DOHH2 (cell line): ENCODE results near the gene USP9X.
"Not testable (repeated sequence)": the region's sequence is repeated elsewhere in the genome, so short reads cannot be mapped to it uniquely, and the experiment has no call there.

Experiments used
- H3F3A ChIP-seq: fragments of 200-600 bp; sonication (generic), shearing (Covaris generic); 2 replicates; pipeline ENCODE4 v1.6.0; 2016; ENCODE audit warnings: antibody characterized with exemption, mild to moderate bottlenecking; ENCODE audit not compliant: control insufficient read depth, insufficient read depth
- H3K27ac ChIP-seq: fragments of 200-600 bp; sonication (generic); 2 replicates; pipeline ENCODE4 v1.5.1; 2014; ENCODE audit warnings: low read depth, mild to moderate bottlenecking, low read length, moderate library complexity
- H3K27me3 ChIP-seq: fragments of 200-600 bp; sonication (generic); 2 replicates; pipeline ENCODE4 v1.6.1; 2014; ENCODE audit warnings: mild to moderate bottlenecking, low read length, mixed read lengths; ENCODE audit not compliant: control insufficient read depth
- H3K36me3 ChIP-seq: fragments of 200-600 bp; sonication (generic); 2 replicates; pipeline ENCODE4 v1.6.1; 2014; ENCODE audit warnings: mild to moderate bottlenecking, low read length, moderate library complexity, mixed read lengths; ENCODE audit not compliant: control insufficient read depth
- H3K4me1 ChIP-seq: fragments of 200-600 bp; sonication (generic); 2 replicates; pipeline ENCODE4 v1.6.1; 2014; ENCODE audit warnings: mild to moderate bottlenecking, low read length, mixed read lengths; ENCODE audit not compliant: control insufficient read depth
- H3K4me2 ChIP-seq: fragments of 200-600 bp; sonication (generic); 2 replicates; pipeline ENCODE4 v1.6.0; 2014; ENCODE audit warnings: mild to moderate bottlenecking, low read length, moderate library complexity
- H3K4me3 ChIP-seq: fragments of 200-600 bp; sonication (generic); 2 replicates; pipeline ENCODE4 v1.5.1; 2014; ENCODE audit warnings: mild to moderate bottlenecking, low read length, mixed read lengths
- H3K79me2 ChIP-seq: fragments of 200-600 bp; sonication (generic); 2 replicates; pipeline ENCODE4 v1.6.1; 2014; ENCODE audit warnings: mild to moderate bottlenecking, low read length, mixed read lengths; ENCODE audit not compliant: control insufficient read depth
- H3K9me2 ChIP-seq: fragments of 200-600 bp; sonication (generic); replicated peaks from 2 replicates; pipeline ENCODE4 v1.6.1; 2014; ENCODE audit warnings: mild to moderate bottlenecking, low read length, mixed read lengths; ENCODE audit not compliant: control insufficient read depth
- H3K9me3 ChIP-seq: fragments of 200-600 bp; sonication (generic); 2 replicates; pipeline ENCODE4 v1.6.1; 2014; ENCODE audit warnings: antibody characterized with exemption, low read length, mixed read lengths; ENCODE audit not compliant: control insufficient read depth, insufficient read depth
- H4K20me1 ChIP-seq: fragments of 200-600 bp; sonication (generic); 2 replicates; pipeline ENCODE4 v1.6.0; 2014; ENCODE audit warnings: low read depth, mild to moderate bottlenecking, antibody characterized with exemption, low read length, moderate library complexity; ENCODE audit not compliant: control insufficient read depth, insufficient read depth
- EZH2phosphoT487 ChIP-seq: fragments of 200-600 bp; sonication (generic); IDR thresholded peaks from 2 replicates; pipeline ENCODE4 v1.6.1; 2017; ENCODE audit warnings: borderline replicate concordance, mild to moderate bottlenecking, antibody characterized with exemption, low read length, moderate library complexity, mixed read lengths
- TF ChIP-seq, protein P1 (sequence below): fragments of 200-600 bp; sonication (generic); IDR thresholded peaks from one replicate; pipeline ENCODE4 v1.5.1; 2014; ENCODE audit warnings: antibody characterized with exemption, mild to moderate bottlenecking, low read depth, low read length; ENCODE audit not compliant: poor library complexity, severe bottlenecking

Gene USP9X

GRCh38 chrX:41055740-41056139 lies 29.5 kb upstream of the USP9X start:
- Histone ChIP-seq H3K4me2 (no peak overlapping the region), H3K9me2 (no peaks in the 10 kb centered on the region), H3K27ac (no peak overlapping the region), H3K27me3 (no peaks in the 10 kb centered on the region), H3F3A (no peaks in the 10 kb centered on the region), H3K36me3 (no peaks in the 10 kb centered on the region), H3K4me1 (no peaks in the 10 kb centered on the region), H3K9me3 (no peaks in the 10 kb centered on the region), H3K79me2 (no peaks in the 10 kb centered on the region), H3K4me3 (no peak overlapping the region), H4K20me1 (no peaks in the 10 kb centered on the region)
- no peak for TF ChIP-seq EZH2phosphoT487
- TF ChIP-seq, protein P1, sequence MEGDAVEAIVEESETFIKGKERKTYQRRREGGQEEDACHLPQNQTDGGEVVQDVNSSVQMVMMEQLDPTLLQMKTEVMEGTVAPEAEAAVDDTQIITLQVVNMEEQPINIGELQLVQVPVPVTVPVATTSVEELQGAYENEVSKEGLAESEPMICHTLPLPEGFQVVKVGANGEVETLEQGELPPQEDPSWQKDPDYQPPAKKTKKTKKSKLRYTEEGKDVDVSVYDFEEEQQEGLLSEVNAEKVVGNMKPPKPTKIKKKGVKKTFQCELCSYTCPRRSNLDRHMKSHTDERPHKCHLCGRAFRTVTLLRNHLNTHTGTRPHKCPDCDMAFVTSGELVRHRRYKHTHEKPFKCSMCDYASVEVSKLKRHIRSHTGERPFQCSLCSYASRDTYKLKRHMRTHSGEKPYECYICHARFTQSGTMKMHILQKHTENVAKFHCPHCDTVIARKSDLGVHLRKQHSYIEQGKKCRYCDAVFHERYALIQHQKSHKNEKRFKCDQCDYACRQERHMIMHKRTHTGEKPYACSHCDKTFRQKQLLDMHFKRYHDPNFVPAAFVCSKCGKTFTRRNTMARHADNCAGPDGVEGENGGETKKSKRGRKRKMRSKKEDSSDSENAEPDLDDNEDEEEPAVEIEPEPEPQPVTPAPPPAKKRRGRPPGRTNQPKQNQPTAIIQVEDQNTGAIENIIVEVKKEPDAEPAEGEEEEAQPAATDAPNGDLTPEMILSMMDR, result no peak

GRCh38 chrX:41063276-41063675 lies 22.0 kb upstream of the USP9X start:
- not testable (repeated sequence) for H3K4me3 ChIP-seq, H3K4me1 ChIP-seq, H3K79me2 ChIP-seq, H3F3A ChIP-seq, H3K36me3 ChIP-seq, H3K9me2 ChIP-seq, H3K27ac ChIP-seq, H3K9me3 ChIP-seq, H3K4me2 ChIP-seq, H3K27me3 ChIP-seq, H4K20me1 ChIP-seq

- Histone ChIP-seq H3K4me2 (no peak overlapping the region), H4K20me1 (no peaks in the 10 kb centered on the region), H3K4me3 (no peak overlapping the region), H3K79me2 (no peaks in the 10 kb centered on the region), H3K4me1 (no peaks in the 10 kb centered on the region), H3K36me3 (no peaks in the 10 kb centered on the region), H3K9me3 (no peaks in the 10 kb centered on the region), H3K27me3 (no peaks in the 10 kb centered on the region), H3F3A (no peaks in the 10 kb centered on the region), H3K27ac (no peak overlapping the region), H3K9me2 (no peaks in the 10 kb centered on the region)
- TF ChIP-seq EZH2phosphoT487, result no peak
- TF ChIP-seq, protein P1, result no peak
These were observed 21.2 kb upstream of the USP9X start for GRCh38 chrX:41064018-41064417.

- Histone ChIP-seq H3K79me2 (no peaks in the 10 kb centered on the region), H3K9me2 (no peaks in the 10 kb centered on the region), H3K27ac (no peak overlapping the region), H3K27me3 (no peaks in the 10 kb centered on the region), H3K36me3 (no peaks in the 10 kb centered on the region), H3K4me3 (no peak overlapping the region), H3K9me3 (no peaks in the 10 kb centered on the region), H4K20me1 (no peaks in the 10 kb centered on the region), H3K4me1 (no peaks in the 10 kb centered on the region), H3K4me2 (no peak overlapping the region), H3F3A (no peaks in the 10 kb centered on the region)
- TF ChIP-seq EZH2phosphoT487, result no peak
- TF ChIP-seq, protein P1, result no peak
These were observed 18.9 kb upstream of the USP9X start for GRCh38 chrX:41066391-41066790.
